K562 (cell line): ENCODE data around the gene HTR1D. TPM values are rescaled to one million over a fixed set of nuclear protein-coding genes. Genes with fewer than 3 reads are reported as not detected.

Experiments used
- ARID1B ChIP-seq: fragments of 450-650 bp; IDR thresholded peaks from 2 replicates; pipeline ENCODE4 v1.6.1; 2016; ENCODE audit warnings: antibody characterized with exemption, mild to moderate bottlenecking, inconsistent platforms
- CBX3 ChIP-seq, 2 experiments: IDR thresholded peaks; 1 replicate in 1 of 2; 2 replicates in 1 of 2; pipeline ENCODE4 v1.6.1; 2012; ENCODE audit warnings: inconsistent platforms in 2 of 2, low read length in 2 of 2, borderline replicate concordance in 1 of 2, control low read depth in 1 of 2
- GABPB2 ChIP-seq: fragments of 250-450 bp; sonication (Bioruptor Pico); conservative IDR thresholded peaks from 2 replicates; pipeline ENCODE4 v1.5.1; 2021; ENCODE audit warnings: mild to moderate bottlenecking
- HDAC8 ChIP-seq: fragments of 450-650 bp; IDR thresholded peaks from 2 replicates; pipeline ENCODE4 v1.6.1; 2016; ENCODE audit warnings: mild to moderate bottlenecking, missing genetic modification characterization, moderate library complexity, missing compliant biosample characterization
- IFI16 ChIP-seq: fragments of 250-450 bp; sonication (Bioruptor Pico); IDR thresholded peaks from 2 replicates; pipeline ENCODE4 v2.1.2; 2022; ENCODE audit warnings: mild to moderate bottlenecking, inconsistent platforms
- NUFIP1 ChIP-seq: fragments of 450-650 bp; IDR thresholded peaks from 2 replicates; pipeline ENCODE4 v1.6.1; 2018; ENCODE audit not compliant: partially characterized antibody
- PTRF ChIP-seq: fragments of 450-650 bp; IDR thresholded peaks from 2 replicates; pipeline ENCODE4 v1.6.1; 2016; ENCODE audit warnings: mild to moderate bottlenecking, missing genetic modification characterization, missing compliant biosample characterization
- TEAD2 ChIP-seq: fragments of 450-650 bp; IDR thresholded peaks from 2 replicates; pipeline ENCODE4 v1.6.1; 2016; ENCODE audit warnings: missing genetic modification characterization, control low read depth, missing compliant biosample characterization
- TFAM ChIP-seq: fragments of 250-450 bp; sonication (Bioruptor Pico); conservative IDR thresholded peaks from 2 replicates; pipeline ENCODE4 v1.5.0; 2021; ENCODE audit warnings: mild to moderate bottlenecking, moderate library complexity
- ZBTB7A ChIP-seq: IDR thresholded peaks from 2 replicates; pipeline ENCODE4 v1.6.1; 2011; ENCODE audit warnings: low read depth, mild to moderate bottlenecking, low read length, moderate library complexity, borderline replicate concordance; ENCODE audit not compliant: control insufficient read depth
- ZNF134 ChIP-seq: fragments of 250-450 bp; sonication (Bioruptor Pico); conservative IDR thresholded peaks from 2 replicates; pipeline ENCODE4 v1.4.0; 2020
- ZNF780A ChIP-seq: fragments of 250-450 bp; sonication (Bioruptor Pico); IDR thresholded peaks from 2 replicates; pipeline ENCODE4 v1.5.0; 2021; ENCODE audit warnings: mild to moderate bottlenecking
- polyA plus RNA-seq, 8 experiments: library from polyadenylated mRNA; depleted of rRNA in 4 of 8; stranded (reverse) in 5 of 8; unstranded in 3 of 8; fragments of >200 nt; fragmentation: Nextera tagmentation in 2 of 8; fragmentation: Illumina TruSeq in 1 of 8; extraction: Ambion mirVana in 2 of 8; extraction: Trizol in 1 of 8; gene quantifications; 2 replicates each; pipeline versions ENCODE4 v1.2.1 to v1.2.3, GENCODE V29; 2011 to 2014; ENCODE audit warnings: inconsistent platforms in 1 of 8, missing spikeins in 1 of 8
- total RNA-seq, 7 experiments: library from RNA; depleted of rRNA in 6 of 7; stranded (reverse); fragments of >200 nt in 6 of 7; fragmentation: Illumina TruSeq in 2 of 7; extraction: Trizol in 2 of 7; gene quantifications; 2 replicates each; pipeline versions ENCODE4 v1.2.1 to v1.2.3, GENCODE V29; 2011 to 2021; ENCODE audit warnings: low replicate concordance in 1 of 7
- TF ChIP-seq, protein P1 (sequence below): sonication (generic); formaldehyde crosslinking; IDR thresholded peaks from 2 replicates; pipeline ENCODE4 v1.8.0; 2022; ENCODE audit warnings: mild to moderate bottlenecking, missing genetic modification reagents
- TF ChIP-seq, protein P2 (sequence below), 2 experiments: fragments of 450-650 bp in 1 of 2; IDR thresholded peaks; 2 replicates each; pipeline ENCODE4 v1.6.1; 2011 to 2017; ENCODE audit warnings: low read depth in 2 of 2, antibody characterized with exemption in 1 of 2, borderline replicate concordance in 1 of 2, low read length in 1 of 2, mild to moderate bottlenecking in 1 of 2, mixed read lengths in 1 of 2; ENCODE audit not compliant: control insufficient read depth in 1 of 2
- TF ChIP-seq, protein P3 (sequence below), 2 experiments: fragments of 150-350 bp in 1 of 2; IDR thresholded peaks; 2 replicates each; pipeline ENCODE4 v1.6.1; 2012 to 2016; ENCODE audit warnings: low read depth in 2 of 2, low read length in 2 of 2, mild to moderate bottlenecking in 1 of 2, moderate library complexity in 1 of 2
- TF ChIP-seq, protein P4 (sequence below), 2 experiments: fragments of 200-800 bp in 1 of 2; sonication (Bioruptor generic) in 1 of 2; sonication (generic) in 1 of 2; formaldehyde crosslinking in 1 of 2; IDR thresholded peaks in 1 of 2; conservative IDR thresholded peaks in 1 of 2; 2 replicates each; pipeline versions ENCODE4 v1.5.0 to v1.6.1; 2016 to 2020; ENCODE audit warnings: missing compliant biosample characterization in 1 of 2, missing genetic modification characterization in 1 of 2, missing genetic modification reagents in 1 of 2

The HTR1D gene
- total and polyA plus RNA-seq, 9 of the 15 experiments (the other 6 are each of a cell fraction or from before 2014, with no cell fraction given): 0.03 to 0.09 (median 0.04) TPM; not detected in 4

DNA sequence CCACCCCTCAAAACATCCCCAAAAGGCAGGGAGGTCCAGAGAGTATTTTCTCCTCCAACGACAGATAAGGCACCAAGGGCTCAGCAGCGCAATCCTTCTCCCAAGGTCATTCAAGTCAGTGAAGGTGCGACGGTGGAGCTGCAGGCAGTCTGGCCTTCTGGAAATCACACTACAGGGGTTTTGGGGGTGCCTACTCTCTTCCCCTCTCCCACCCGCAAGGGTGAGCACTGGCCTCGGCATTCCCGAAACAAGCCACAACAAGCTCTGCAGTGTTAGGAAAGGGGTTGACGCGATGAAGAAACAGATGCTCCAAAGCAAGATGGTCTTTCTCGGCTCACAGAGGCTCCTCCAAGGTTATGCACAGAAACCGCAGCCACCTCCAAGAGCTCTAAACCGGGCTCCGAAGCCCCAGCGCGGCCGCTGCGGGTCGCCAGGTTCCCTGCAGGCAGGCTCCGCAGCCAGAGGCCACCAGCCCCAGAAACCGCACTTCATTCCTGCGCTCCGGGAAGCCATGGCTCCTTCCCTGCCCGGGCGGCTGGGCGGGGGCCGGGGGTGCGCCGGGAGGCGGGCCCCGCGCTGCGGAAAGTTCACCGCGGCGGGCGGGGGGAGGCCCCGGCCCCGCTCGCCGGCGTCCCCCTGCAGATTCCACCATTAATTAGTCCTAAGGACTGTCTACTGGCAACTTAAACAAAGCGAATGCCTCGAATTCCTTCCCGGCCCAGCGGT is 49.8 kb downstream of the HTR1D start (continued):
- TF ChIP-seq ZBTB7A (no peak), NUFIP1 (no peak), TFAM (no peak), PTRF (tag) (no peak), ZNF134 (CRISPR knock-in tag) (no peak), IFI16 (no peak), ZNF780A (CRISPR knock-in tag) (no peak), ARID1B (no peak), CBX3 (IDR thresholded peaks at IDR 0.05; ENCODE audit: borderline replicate concordance in 1 of 2, low read length in 2 of 2) (no peak), TEAD2 (tag) (no peak), GABPB2 (CRISPR knock-in tag) (no peak), HDAC8 (tag) (no peak)
- TF ChIP-seq, protein P1, sequence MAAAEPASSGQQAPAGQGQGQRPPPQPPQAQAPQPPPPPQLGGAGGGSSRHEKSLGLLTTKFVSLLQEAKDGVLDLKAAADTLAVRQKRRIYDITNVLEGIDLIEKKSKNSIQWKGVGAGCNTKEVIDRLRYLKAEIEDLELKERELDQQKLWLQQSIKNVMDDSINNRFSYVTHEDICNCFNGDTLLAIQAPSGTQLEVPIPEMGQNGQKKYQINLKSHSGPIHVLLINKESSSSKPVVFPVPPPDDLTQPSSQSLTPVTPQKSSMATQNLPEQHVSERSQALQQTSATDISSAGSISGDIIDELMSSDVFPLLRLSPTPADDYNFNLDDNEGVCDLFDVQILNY (CRISPR knock-in tag): no peak
- TF ChIP-seq, protein P2, sequence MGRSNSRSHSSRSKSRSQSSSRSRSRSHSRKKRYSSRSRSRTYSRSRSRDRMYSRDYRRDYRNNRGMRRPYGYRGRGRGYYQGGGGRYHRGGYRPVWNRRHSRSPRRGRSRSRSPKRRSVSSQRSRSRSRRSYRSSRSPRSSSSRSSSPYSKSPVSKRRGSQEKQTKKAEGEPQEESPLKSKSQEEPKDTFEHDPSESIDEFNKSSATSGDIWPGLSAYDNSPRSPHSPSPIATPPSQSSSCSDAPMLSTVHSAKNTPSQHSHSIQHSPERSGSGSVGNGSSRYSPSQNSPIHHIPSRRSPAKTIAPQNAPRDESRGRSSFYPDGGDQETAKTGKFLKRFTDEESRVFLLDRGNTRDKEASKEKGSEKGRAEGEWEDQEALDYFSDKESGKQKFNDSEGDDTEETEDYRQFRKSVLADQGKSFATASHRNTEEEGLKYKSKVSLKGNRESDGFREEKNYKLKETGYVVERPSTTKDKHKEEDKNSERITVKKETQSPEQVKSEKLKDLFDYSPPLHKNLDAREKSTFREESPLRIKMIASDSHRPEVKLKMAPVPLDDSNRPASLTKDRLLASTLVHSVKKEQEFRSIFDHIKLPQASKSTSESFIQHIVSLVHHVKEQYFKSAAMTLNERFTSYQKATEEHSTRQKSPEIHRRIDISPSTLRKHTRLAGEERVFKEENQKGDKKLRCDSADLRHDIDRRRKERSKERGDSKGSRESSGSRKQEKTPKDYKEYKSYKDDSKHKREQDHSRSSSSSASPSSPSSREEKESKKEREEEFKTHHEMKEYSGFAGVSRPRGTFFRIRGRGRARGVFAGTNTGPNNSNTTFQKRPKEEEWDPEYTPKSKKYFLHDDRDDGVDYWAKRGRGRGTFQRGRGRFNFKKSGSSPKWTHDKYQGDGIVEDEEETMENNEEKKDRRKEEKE (IDR thresholded peaks at IDR 0.05; ENCODE audit: borderline replicate concordance in 1 of 2, control insufficient read depth in 1 of 2, low read depth in 2 of 2, low read length in 1 of 2): no peak
- TF ChIP-seq, protein P3, sequence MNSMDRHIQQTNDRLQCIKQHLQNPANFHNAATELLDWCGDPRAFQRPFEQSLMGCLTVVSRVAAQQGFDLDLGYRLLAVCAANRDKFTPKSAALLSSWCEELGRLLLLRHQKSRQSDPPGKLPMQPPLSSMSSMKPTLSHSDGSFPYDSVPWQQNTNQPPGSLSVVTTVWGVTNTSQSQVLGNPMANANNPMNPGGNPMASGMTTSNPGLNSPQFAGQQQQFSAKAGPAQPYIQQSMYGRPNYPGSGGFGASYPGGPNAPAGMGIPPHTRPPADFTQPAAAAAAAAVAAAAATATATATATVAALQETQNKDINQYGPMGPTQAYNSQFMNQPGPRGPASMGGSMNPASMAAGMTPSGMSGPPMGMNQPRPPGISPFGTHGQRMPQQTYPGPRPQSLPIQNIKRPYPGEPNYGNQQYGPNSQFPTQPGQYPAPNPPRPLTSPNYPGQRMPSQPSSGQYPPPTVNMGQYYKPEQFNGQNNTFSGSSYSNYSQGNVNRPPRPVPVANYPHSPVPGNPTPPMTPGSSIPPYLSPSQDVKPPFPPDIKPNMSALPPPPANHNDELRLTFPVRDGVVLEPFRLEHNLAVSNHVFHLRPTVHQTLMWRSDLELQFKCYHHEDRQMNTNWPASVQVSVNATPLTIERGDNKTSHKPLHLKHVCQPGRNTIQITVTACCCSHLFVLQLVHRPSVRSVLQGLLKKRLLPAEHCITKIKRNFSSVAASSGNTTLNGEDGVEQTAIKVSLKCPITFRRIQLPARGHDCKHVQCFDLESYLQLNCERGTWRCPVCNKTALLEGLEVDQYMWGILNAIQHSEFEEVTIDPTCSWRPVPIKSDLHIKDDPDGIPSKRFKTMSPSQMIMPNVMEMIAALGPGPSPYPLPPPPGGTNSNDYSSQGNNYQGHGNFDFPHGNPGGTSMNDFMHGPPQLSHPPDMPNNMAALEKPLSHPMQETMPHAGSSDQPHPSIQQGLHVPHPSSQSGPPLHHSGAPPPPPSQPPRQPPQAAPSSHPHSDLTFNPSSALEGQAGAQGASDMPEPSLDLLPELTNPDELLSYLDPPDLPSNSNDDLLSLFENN (IDR thresholded peaks at IDR 0.05; ENCODE audit: low read depth in 2 of 2, low read length in 2 of 2): no peak
- TF ChIP-seq, protein P4, sequence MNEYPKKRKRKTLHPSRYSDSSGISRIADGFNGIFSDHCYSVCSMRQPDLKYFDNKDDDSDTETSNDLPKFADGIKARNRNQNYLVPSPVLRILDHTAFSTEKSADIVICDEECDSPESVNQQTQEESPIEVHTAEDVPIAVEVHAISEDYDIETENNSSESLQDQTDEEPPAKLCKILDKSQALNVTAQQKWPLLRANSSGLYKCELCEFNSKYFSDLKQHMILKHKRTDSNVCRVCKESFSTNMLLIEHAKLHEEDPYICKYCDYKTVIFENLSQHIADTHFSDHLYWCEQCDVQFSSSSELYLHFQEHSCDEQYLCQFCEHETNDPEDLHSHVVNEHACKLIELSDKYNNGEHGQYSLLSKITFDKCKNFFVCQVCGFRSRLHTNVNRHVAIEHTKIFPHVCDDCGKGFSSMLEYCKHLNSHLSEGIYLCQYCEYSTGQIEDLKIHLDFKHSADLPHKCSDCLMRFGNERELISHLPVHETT (CRISPR knock-in tag; conservative IDR thresholded peaks at IDR 0.05 in 1 of 2, IDR thresholded peaks at IDR 0.05 in 1 of 2): no peak
